ENCODE results near the gene GTF3A.

- no peak for TF ChIP-seq CTCF (conservative IDR thresholded peaks at IDR 0.05; ENCODE audit: low read depth, low read length)
- no peak for TF ChIP-seq EZH2 (IDR thresholded peaks at IDR 0.05; ENCODE audit: borderline replicate concordance, low read depth, low read length, poor library complexity, severe bottlenecking)
Observed at GRCh38 chr13:27398360-27398759, 26.1 kb upstream of the GTF3A start.
